Nephron (organoid): Measurements from ENCODE around the gene PAQR6.
A peak's percentile ranks its signal among the peaks of the same experiment; 100 is the strongest.

Experiments used
- H3K27ac Mint-ChIP-seq, 3 experiments: 2 replicates each; pipeline ENCODE4 v1.8.0; 2020; ENCODE audit warnings: mixed read lengths in 3 of 3, mild to moderate bottlenecking in 2 of 3, moderate library complexity in 1 of 3
- H3K27me3 Mint-ChIP-seq: 2 replicates; pipeline ENCODE4 v1.8.0; 2021; ENCODE audit warnings: low read depth, mild to moderate bottlenecking, moderate library complexity, mixed read lengths
- H3K36me3 Mint-ChIP-seq: 2 replicates; pipeline ENCODE4 v1.8.0; 2020; ENCODE audit warnings: low read depth, mixed read lengths
- H3K4me1 Mint-ChIP-seq: 2 replicates; pipeline ENCODE4 v1.8.0; 2020; ENCODE audit warnings: mixed read lengths
- H3K4me3 Mint-ChIP-seq, 3 experiments: 2 replicates each; pipeline ENCODE4 v1.8.0; 2020; ENCODE audit warnings: mild to moderate bottlenecking in 3 of 3, mixed read lengths in 3 of 3, moderate library complexity in 2 of 3
- H3K9me3 Mint-ChIP-seq: 2 replicates; pipeline ENCODE4 v1.8.0; 2020; ENCODE audit warnings: mixed read lengths
- TF ChIP-seq, protein P1 (sequence below), 3 experiments: fragments of 200-600 bp; sonication (generic); IDR thresholded peaks; one replicate each; pipeline ENCODE4 v1.5.0; 2021; ENCODE audit warnings: antibody characterized with exemption in 3 of 3; ENCODE audit not compliant: unreplicated experiment in 3 of 3

The PAQR6 gene

GRCh38 chr1:156249593-156249992, 1.7 kb upstream of the PAQR6 start:
- TF ChIP-seq, protein P1, sequence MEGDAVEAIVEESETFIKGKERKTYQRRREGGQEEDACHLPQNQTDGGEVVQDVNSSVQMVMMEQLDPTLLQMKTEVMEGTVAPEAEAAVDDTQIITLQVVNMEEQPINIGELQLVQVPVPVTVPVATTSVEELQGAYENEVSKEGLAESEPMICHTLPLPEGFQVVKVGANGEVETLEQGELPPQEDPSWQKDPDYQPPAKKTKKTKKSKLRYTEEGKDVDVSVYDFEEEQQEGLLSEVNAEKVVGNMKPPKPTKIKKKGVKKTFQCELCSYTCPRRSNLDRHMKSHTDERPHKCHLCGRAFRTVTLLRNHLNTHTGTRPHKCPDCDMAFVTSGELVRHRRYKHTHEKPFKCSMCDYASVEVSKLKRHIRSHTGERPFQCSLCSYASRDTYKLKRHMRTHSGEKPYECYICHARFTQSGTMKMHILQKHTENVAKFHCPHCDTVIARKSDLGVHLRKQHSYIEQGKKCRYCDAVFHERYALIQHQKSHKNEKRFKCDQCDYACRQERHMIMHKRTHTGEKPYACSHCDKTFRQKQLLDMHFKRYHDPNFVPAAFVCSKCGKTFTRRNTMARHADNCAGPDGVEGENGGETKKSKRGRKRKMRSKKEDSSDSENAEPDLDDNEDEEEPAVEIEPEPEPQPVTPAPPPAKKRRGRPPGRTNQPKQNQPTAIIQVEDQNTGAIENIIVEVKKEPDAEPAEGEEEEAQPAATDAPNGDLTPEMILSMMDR (IDR thresholded peaks at IDR 0.05; ENCODE audit: unreplicated experiment in 3 of 3), result no peak
- Mint-ChIP-seq H3K4me1 (no peaks in the 10 kb centered on the region), H3K9me3 (no peaks in the 10 kb centered on the region), H3K36me3 (peaks cover 28% of the 10 kb centered on the region), H3K4me3 (no peak overlapping the region), H3K27ac (peak overlapping the region in 1 of 3 experiments; percentile 44), H3K27me3 (no peaks in the 10 kb centered on the region)

DNA sequence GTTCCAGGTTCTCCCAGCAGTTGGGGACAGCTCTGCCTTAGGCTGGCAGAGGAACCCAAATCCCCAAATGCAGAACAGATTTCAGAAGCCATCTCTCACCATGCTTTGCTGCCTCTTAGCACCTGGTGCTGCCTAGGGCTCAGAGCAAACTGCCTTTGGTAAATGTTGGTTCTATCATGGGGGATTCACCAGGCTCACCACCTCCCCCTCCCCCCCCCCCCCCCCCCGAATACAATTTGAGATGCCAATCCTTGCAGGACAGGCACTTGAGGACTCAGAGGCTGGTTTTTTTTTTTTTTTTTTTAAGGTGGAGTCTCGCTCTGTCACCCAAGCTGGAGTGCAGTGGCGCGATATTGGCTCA, 447 bp upstream of the PAQR6 start:
- H3K4me1 Mint-ChIP-seq, result no peaks in the 10 kb centered on the region
- no peak overlapping the region for H3K4me3 Mint-ChIP-seq
- TF ChIP-seq, protein P1 (IDR thresholded peaks at IDR 0.05; ENCODE audit: unreplicated experiment in 3 of 3), result no peak
- H3K36me3 Mint-ChIP-seq, result peaks cover 19% of the 10 kb centered on the region
- no peaks in the 10 kb centered on the region for H3K9me3 Mint-ChIP-seq
- H3K27ac Mint-ChIP-seq, result no peak overlapping the region
- no peaks in the 10 kb centered on the region for H3K27me3 Mint-ChIP-seq

DNA sequence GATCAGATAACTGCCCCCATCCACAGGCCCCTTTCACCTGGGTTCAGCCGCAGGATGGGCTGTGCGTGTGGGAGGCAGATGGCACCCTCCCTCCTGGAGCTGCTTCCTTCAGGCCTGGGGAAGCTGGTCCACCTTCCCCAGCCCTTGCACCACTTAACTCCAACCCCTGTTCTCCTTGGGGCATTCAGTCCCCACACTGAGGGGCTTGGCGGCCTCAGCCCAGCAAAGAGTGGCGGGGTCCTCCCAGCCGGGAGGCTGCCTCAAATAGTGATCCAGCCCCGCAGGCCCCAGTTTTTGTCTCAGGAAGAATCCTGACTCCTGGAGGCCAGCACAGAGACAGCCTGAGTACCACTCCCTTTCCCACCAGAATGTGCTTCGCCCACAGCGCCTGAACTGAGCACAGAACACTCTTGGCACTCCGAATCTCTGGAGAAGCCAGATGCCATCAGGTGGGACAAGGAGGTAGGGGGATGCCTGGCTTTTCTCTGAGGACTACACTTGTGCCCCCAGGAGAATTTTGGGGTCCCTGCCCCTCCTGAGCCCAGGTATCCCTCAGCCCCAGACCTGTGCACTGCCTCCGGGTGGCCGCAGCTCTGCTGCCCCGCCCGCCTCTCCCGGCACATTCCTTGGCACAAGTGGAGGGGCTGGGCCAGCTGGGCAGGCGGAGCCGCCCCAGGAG, 936 bp downstream of the PAQR6 start:
- H3K9me3 Mint-ChIP-seq, result no peaks in the 10 kb centered on the region
- H3K27me3 Mint-ChIP-seq, result no peaks in the 10 kb centered on the region
- H3K4me3 Mint-ChIP-seq, result no peak overlapping the region
- no peaks in the 10 kb centered on the region for H3K4me1 Mint-ChIP-seq
- TF ChIP-seq, protein P1 (IDR thresholded peaks at IDR 0.05; ENCODE audit: unreplicated experiment in 3 of 3), result no peak
- H3K36me3 Mint-ChIP-seq, result peaks cover 6% of the 10 kb centered on the region
- H3K27ac Mint-ChIP-seq, result no peak overlapping the region

GRCh38 chr1:156246241-156246780, 1.5 kb downstream of the PAQR6 start:
- Mint-ChIP-seq H3K9me3 (no peaks in the 10 kb centered on the region), H3K4me3 (no peak overlapping the region), H3K27ac (no peak overlapping the region), H3K36me3 (peaks cover 6% of the 10 kb centered on the region), H3K4me1 (no peaks in the 10 kb centered on the region), H3K27me3 (no peaks in the 10 kb centered on the region)
- TF ChIP-seq, protein P1 (IDR thresholded peaks at IDR 0.05; ENCODE audit: unreplicated experiment in 3 of 3), result no peak

DNA sequence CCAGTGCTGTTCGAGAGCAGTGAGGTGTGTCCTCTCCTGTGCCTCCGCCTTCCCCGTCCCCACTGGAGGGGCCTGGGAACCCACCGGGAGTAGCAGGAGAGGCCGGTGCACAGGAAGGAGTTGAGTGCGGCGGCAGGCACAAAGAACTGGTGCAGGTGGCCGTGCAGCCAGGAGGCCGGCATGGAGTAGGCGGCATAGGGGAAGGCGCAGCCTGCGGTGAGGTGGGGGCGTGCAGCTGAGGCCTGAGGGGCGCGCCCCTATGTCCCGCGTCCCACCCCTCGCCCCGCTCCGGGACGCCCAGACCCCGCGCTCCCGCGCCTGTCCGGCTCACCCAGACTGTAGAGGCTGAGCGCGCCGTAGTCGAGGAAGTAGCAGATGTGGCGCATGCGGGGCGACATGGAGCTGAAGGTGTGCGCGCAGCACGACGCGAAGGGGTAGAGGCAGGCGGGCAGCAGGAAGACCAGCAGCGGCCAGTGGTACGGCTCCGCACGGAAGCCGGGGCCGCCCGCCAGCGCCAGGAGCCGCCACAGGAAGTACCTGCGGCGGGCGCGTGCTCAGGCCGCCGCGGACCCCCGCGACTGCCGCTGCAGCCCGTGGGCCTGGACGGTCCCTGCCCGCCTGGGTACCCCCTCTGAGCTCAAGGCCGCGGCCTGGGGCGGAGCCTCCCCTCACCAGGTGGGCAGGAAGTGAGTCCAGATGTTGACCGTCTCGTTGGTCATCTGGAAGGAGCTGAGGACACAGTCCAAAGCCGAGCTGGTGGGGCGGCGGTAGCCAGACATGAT, 2.2 kb downstream of the PAQR6 start:
- TF ChIP-seq, protein P1 (IDR thresholded peaks at IDR 0.05; ENCODE audit: unreplicated experiment in 3 of 3), result no peak
- Mint-ChIP-seq H3K4me3 (no peak overlapping the region), H3K4me1 (no peaks in the 10 kb centered on the region), H3K27ac (no peak overlapping the region), H3K9me3 (no peaks in the 10 kb centered on the region), H3K27me3 (no peaks in the 10 kb centered on the region), H3K36me3 (peaks cover 6% of the 10 kb centered on the region)
